H1 (cell line): ENCODE measurements around the gene EPB41L3. TPM values are rescaled to one million over a fixed set of nuclear protein-coding genes. Genes with fewer than 3 reads are reported as not detected.

ENCODE experiments used
- CEBPB ChIP-seq: IDR thresholded peaks from 2 replicates; pipeline ENCODE4 v1.6.1; 2012; ENCODE audit warnings: low read depth, low read length
- CTCF ChIP-seq, 3 experiments: IDR thresholded peaks; 1 replicate in 2 of 3; 2 replicates in 1 of 3; pipeline versions ENCODE4 v1.5.1 to v1.6.1; 2011; ENCODE audit warnings: low read length in 3 of 3, mild to moderate bottlenecking in 3 of 3, inconsistent platforms in 2 of 3, low read depth in 1 of 3, moderate library complexity in 1 of 3; ENCODE audit not compliant: insufficient read depth in 1 of 3; ENCODE audit errors: control extremely low read depth in 1 of 3
- MAX ChIP-seq: IDR thresholded peaks from 2 replicates; pipeline ENCODE4 v1.6.1; 2012; ENCODE audit warnings: inconsistent platforms
- SIRT6 ChIP-seq: IDR thresholded peaks from one replicate; pipeline ENCODE4 v1.7.1; 2012; ENCODE audit warnings: low read length, inconsistent platforms
- ZNF274 ChIP-seq: IDR thresholded peaks from 2 replicates; pipeline ENCODE4 v1.7.0; 2012; ENCODE audit warnings: low read length, borderline replicate concordance; ENCODE audit errors: extremely low read depth
- polyA plus RNA-seq, 7 experiments: library from polyadenylated mRNA; depleted of rRNA in 3 of 7; stranded (reverse) in 5 of 7; unstranded in 2 of 7; fragments of >200 nt in 5 of 7; fragments of 200-250 nt in 2 of 7; gene quantifications; 1 replicate in 5 of 7; 2 replicates in 1 of 7; 4 replicates in 1 of 7; pipeline versions ENCODE4 v1.2.1 to v1.2.3, GENCODE V29; 2011 to 2013; ENCODE audit warnings: missing spikeins in 2 of 7, mixed read lengths in 2 of 7
- total RNA-seq: library from RNA; stranded (reverse); fragmentation: NEBNext Ultra II Directional; extraction: Animal tissue kit (Norgen Biotek cat#: 25700); gene quantifications from 2 replicates; pipeline ENCODE4 v1.2.1, GENCODE V29; 2021

EPB41L3 gene
- total and polyA plus RNA-seq, 2 of the 8 experiments (the other 6 are each of a cell fraction or from before 2014, with no cell fraction given), result 7.9 to 16.1 TPM

- TF ChIP-seq MAX, result no peak
- TF ChIP-seq ZNF274, result no peak
- TF ChIP-seq SIRT6, result no peak
- no peak for TF ChIP-seq CTCF (IDR thresholded peaks at IDR 0.05; ENCODE audit: control extremely low read depth in 1 of 3, insufficient read depth in 1 of 3, low read depth in 1 of 3, low read length in 3 of 3)
- no peak for TF ChIP-seq CEBPB
These were observed 14.3 kb downstream of the EPB41L3 start (continued) for GRCh38 chr18:5529471-5529870.
